SK-N-DZ (cell line): Measurements from ENCODE around the gene YWHAQ.
"Not testable (repeated sequence)": the region's sequence is repeated elsewhere in the genome, so short reads cannot be mapped to it uniquely, and the experiment has no call there.

Experiments
- DNase-seq: peaks from one replicate; pipeline ENCODE4 v3.0.0-alpha.2; 2015; ENCODE audit warnings: low spot score
- small RNA-seq, 2 experiments: library from RNA; depleted of rRNA; stranded (forward); fragments of <200 nt; gene quantifications; one replicate each; pipeline ENCODE3, GENCODE V24; 2014

Gene YWHAQ

GRCh38 chr2:9552219-9553178 lies 78.3 kb downstream of the YWHAQ start:
- DNase-seq, result no peak

GRCh38 chr2:9550859-9551391 lies 79.9 kb downstream of the YWHAQ start:
- DNase-seq, result not testable (repeated sequence)

GRCh38 chr2:9549420-9549819 lies 81.4 kb downstream of the YWHAQ start:
- DNase-seq, result no peak

GRCh38 chr2:9548506-9548905 lies 82.3 kb downstream of the YWHAQ start:
- DNase-seq, result no peak

- peak; percentile 48 for DNase-seq
These were observed 83.4 kb downstream of the YWHAQ start for GRCh38 chr2:9547262-9547991.

GRCh38 chr2:9545502-9545901 lies 85.3 kb downstream of the YWHAQ start:
- DNase-seq, result no peak

GRCh38 chr2:9543557-9543956 lies 87.2 kb downstream of the YWHAQ start:
- no peak for DNase-seq

GRCh38 chr2:9539531-9539930 lies 91.3 kb downstream of the YWHAQ start:
- no peak for DNase-seq

- no peak for DNase-seq
These were observed 92.7 kb downstream of the YWHAQ start for GRCh38 chr2:9538000-9538507.

GRCh38 chr2:9536504-9536903 lies 94.3 kb downstream of the YWHAQ start:
- no peak for DNase-seq

- no peak for DNase-seq
These were observed 95.6 kb downstream of the YWHAQ start for GRCh38 chr2:9535177-9535576.

Small RNAs within 50 kb of the gene (small RNA-seq; reads per million reads assigned to genes)
- gene RF00019, result 0 reads per million in 2 experiments
